Hepatic stellate cell (primary cell): ENCODE results near the gene ACTR3C.

Experiments
- DNase-seq: peaks from one replicate; pipeline ENCODE4 v3.0.0; 2011; ENCODE audit warnings: low spot score

ACTR3C gene

DNA sequence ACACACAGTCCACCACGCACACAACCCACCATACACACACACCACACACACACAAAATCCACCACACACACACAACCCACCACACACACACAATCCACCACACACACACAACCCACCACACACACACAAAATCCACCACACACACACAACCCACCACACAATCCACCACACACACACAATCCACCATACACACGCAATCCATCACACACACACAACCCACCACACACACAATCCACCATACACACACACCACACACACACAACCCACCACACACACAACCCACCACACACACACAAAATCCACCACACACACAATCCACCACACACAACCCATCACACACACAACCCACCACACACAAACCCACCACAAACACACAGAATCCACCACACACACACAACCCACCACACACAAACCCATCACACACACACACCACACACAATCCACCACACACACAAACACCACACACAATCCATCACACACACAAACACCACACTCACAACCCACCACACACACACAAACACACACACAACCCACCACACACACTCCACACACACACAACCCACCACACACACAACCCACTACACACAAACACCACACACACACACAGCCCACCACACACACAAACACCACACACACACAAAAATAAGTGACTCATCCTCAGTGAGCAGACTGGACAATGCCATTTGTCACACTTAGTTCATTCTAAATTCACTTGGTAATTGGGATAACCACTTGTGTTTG is 36.4 kb upstream of the ACTR3C start:
- no peak for DNase-seq

- no peak for DNase-seq
Observed at GRCh38 chr7:150358988-150359621, 35.8 kb upstream of the ACTR3C start.

DNA sequence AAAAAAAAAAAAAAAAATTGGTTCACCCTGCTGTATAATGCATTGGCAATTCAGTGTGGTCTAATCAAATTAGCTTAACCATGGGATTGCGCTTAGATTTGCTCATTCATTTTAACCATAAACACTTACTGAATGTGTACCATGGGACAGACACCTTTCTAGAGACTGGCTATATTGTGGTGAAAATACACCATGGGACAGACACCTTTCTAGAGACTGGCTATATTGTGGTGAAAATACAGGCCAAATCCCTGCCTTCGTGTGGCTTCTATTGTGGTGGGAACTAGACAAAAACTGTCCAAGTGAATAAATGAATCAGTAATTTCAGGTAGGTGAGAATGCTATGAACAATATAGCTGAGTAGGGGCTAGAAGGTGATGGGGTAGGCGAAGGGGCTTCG is 35.1 kb upstream of the ACTR3C start:
- DNase-seq = no peak

DNA sequence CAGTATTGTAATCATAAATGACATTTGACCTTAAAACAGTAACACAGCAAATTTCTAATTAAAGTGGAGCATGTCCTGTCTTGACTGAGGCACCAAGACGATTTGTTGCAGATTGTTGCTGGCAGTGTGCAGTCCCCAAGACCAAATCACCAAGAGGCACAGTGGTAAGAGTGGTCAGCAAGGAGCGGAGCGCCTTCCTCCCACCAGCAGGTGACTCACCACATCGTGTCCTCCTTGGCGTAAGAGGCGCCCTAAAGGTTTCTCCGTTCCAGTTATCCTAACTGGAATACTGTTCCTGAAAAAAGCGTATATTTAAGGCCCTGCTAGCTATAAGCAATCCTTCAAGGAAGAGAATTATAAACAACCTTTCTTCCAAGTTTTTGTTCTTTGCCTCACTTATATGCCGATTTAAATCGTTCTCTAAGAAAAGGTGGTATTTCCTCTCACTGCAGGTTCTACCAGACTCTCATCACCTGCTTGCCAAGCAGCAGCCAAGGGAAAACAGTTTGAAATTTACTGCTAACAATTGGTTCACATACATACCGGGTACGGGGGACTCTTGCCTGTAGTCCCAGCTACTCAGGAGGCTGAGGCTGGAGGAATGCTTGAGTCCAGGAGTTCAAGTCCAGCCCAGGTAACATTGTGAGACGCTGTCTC is 34.6 kb upstream of the ACTR3C start:
- no peak for DNase-seq

GRCh38 chr7:150357270-150357669 is 33.9 kb upstream of the ACTR3C start:
- DNase-seq = no peak

DNA sequence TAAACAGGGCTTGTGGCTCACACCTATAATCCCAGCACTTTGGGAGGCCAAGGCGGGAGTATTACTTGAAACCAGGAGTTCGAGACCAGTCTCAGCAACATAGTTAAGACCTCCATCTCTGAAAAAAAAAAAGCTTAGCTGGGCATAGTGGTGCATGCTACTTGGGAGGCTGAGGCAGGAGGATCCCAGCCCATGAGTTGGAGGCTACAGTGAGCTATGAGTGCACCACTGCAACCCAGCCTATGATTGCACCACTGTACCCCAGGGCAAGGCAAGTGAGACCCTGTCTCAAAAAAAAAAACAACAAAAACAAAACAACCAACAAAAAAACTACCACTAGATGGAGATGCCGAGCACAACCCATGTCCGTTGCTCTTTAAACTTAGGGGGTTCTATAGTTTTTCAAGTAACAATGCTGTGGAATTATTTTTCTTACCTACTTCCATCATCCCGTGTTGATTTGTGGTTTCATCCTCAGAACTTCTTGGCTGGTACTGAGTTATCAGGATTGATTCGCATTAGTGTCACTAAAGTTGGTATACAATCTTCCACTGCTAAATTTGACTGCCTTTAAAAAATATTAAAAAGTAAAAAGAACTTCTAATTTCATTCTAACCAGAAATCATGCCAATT is 33.0 kb upstream of the ACTR3C start:
- peak; percentile 39 for DNase-seq

- DNase-seq = no peak
Observed at GRCh38 chr7:150355666-150356059, 32.3 kb upstream of the ACTR3C start.

GRCh38 chr7:150351587-150352194 is 28.3 kb upstream of the ACTR3C start:
- no peak for DNase-seq

GRCh38 chr7:150346922-150347321 is 23.6 kb upstream of the ACTR3C start:
- no peak for DNase-seq

DNA sequence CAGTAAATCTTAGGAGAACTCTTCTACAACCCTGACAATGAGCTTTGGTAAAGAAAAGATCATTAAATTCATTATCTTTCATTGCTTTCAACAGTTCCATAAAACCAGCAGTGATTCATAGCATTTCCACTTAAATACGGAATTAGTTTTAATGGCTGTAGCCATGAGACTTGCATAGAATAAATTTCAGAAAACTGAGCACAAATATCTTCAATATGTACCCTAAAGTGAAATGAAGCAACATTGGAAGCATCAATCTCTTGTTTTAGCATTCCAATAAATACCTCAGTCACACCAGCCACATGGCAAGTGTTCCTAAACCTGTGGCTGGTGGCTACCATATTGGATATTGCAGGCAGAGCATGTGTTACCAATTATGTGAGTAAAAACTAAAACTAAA is 21.7 kb upstream of the ACTR3C start:
- DNase-seq = no peak

DNA sequence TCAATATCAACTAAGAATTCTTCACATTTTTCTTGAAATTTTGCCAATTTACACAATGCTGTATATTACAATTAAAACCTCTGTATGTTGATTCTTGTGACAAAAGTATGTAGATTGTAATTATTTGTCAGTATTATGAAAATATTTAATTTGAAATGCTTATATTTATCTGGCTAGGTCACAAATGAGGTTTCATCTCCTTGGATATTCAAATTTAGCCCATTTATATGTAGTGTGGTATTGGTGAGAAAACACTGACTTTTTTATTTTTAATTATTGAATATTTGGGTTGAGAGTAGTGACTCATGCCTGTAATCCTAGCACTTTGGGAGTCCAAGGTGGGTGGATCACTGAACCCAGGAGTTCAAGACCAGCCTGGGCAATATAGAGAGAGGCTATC is 21.0 kb upstream of the ACTR3C start:
- DNase-seq = no peak

- no peak for DNase-seq
Observed at GRCh38 chr7:150343225-150343624, 19.9 kb upstream of the ACTR3C start.

GRCh38 chr7:150342121-150342408 is 18.7 kb upstream of the ACTR3C start:
- DNase-seq = no peak

DNA sequence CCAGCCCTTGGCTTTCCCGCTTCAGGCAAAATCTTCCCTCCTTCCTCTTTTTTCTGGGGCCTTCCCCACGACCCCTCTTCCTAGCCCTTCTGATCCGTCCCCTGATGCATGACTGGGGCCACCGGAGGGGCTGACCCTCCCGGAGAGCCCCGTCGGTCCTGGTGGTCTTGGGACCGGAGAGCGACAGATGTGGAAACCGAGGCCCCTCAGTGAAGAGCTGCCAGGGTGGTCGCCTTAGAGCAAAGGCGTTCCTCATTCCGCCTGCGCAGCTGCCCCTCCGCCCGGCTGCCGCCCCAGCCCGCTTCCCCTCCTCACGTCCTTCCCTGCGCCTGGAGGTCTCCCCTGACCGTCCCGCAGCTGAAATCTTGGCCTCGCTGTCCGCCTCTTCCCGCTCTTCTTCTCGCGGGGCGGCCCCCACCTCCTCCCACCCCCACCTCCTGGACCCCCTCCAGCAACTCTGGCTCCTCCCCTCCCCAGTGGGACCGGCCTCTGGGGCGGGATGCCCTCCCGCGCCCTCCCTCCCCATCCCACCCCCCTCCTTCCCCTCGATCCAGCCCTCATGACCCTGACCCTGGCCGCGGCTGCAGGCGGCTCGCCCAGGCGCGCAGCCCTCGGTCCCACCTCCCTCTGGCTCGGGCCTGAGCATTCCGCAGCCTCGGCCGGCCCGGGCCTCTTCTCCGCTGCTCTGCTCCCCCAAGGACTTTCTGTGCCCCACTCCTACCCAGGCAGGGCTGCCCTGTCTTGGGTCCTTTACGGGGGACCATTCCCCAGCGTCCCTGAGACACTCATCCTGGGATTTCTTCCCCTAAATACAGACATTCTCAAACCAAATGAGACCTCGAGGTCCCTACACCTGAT is 18.1 kb upstream of the ACTR3C start, which contains the start of gene RARRES2:
TSS of gene RARRES2 (minus strand) at position 367 of the 858 bp plus-strand sequence. CDS start 1,020 bp downstream, outside the sequence.
- DNase-seq = no peak

- no peak for DNase-seq
Observed at GRCh38 chr7:150340875-150341262, 17.5 kb upstream of the ACTR3C start.

- peak; percentile 70 for DNase-seq
Observed at GRCh38 chr7:150340024-150340749, 16.8 kb upstream of the ACTR3C start.

DNA sequence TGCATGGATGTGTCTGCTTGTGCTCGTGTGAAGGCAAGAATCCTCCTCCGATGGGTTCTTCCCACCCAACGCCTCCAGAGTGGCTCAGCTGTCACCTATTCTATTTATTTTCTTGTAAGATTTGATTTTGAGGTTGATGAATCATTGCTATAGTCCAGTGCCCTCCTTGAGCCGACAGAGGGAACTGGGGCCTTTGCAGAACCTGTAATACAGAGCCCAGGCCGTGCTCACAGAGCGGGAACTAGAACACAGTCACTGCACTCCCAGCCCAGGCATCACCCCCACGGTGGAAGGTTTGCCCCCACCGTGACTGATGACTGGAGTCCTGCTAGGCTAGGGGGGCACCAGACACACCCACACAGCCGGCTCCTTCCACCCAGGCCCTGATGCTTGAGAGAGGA is 16.1 kb upstream of the ACTR3C start:
- DNase-seq = no peak

DNA sequence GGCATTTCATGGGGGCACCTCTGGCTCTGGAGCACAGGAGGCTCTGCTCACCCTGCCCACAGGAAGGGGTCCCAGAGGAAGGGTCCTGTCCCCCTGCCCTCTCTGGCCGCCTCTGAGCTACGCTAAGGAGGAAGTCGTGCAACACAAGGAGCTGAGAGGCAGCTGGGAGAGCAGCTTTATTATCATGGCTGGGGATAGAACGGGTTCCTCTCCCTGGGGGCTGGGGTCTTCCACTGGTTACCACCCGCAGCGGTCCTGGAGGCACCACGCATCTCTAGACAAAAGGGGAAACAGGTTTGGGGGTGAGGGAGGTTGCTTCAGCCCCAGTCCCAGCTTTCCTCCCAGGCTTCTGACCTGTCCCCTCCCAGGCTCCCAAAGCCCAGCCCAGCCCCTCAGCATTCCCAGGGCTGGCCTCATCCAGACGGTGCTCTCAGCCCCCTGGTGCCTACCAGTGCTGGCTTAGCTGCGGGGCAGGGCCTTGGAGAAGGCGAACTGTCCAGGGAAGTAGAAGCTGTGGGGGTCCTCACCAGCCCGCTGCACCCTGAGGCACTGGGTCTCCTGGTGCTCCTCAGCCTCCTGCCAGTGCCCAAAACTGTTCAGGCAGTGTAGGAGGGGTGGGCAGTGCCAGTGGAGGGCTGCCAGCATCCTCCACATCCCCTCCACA is 15.0 kb upstream of the ACTR3C start:
- DNase-seq = no peak

GRCh38 chr7:150337659-150338081 is 14.3 kb upstream of the ACTR3C start:
- no peak for DNase-seq

DNA sequence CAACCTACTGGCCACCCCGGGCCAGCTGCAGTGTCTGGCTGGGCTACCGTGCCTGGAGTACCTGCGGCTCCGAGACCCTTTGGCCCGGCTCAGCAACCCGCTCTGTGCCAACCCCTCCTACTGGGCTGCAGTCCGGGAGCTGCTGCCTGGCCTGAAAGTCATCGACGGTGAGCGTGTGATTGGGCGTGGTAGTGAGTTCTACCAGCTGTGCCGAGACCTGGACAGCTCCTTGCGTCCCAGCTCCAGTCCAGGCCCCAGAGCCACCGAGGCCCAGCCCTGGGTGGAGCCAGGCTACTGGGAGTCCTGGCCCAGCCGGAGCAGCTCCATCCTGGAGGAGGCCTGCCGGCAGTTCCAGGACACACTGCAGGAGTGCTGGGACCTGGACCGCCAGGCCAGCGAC is 13.8 kb upstream of the ACTR3C start:
- no peak for DNase-seq
